NCI-H1105 treated with DMSO at 0.1 percent for 48 hours (cell line): Measurements from ENCODE around the gene GID8.

Experiments
- DNase-seq: peaks from one replicate; lab custom pipeline; 2025; lab: John Stamatoyannopoulos, UW

Gene GID8

DNA sequence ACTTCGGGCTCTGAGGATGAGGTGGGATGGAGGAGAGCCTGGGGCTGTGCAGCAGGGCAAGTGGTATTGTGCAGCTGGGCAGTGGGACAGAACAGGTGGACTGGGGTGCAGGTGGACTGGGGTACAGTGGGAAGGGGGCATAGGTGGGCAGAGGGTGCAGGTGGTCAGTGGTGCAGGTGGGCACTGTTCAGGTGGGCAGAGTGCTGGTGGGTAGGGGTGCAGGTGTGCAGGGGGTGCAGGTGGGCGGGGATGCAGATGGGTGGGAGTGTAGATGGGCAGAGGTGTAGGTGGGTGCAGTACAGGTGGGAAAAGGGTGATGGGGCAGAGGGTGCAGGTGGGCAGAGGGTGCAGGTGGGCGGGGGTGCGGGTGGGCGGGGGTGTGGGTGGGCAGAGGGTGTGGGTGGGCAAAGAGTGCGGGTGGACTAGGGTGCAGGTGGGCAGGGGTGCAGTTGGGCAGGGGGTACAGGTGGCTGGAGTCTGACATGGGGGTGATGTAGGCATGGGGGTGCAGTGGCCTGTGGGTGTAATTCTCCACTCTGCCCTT lies 48.4 kb downstream of the GID8 start:
- no peak for DNase-seq

DNA sequence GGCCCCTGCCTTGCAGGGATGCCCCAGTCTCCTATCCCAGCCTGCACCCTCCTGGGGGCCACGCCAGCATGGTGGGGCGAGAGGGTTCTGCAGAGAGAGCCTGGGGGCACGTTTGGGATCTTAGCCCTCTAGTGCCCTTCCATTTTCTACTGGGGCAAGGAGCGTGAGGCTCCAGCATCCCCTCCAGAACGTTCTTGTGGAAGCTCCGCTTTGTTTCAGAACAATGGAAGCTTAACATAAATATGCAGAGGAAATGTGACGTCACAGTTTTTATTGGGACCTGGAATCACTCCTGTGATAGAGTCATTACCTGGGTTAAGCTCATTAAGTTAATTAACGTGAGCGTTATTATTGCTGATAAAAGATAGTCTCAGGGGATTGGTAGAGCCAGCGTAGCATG lies 49.2 kb downstream of the GID8 start:
- DNase-seq = no peak

DNA sequence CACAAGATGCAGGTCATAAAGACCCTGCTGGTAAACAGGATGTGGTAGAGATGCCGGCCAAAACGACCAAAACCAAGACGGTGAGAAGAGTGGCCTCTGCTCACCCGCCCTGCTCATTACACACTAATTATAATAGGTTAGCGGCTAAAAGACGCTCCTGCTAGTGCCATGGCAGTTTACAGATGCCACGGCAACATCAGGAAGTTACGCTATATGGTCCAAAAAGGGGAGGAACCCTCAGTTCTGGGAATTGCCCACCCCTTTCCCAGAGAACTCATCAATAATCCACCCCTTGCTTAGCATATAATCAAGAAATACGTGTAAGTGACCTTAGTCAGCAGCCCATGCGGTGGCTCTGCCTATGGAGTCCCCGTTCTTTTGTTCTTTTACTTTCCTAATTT lies 51.3 kb downstream of the GID8 start:
- no peak for DNase-seq

DNA sequence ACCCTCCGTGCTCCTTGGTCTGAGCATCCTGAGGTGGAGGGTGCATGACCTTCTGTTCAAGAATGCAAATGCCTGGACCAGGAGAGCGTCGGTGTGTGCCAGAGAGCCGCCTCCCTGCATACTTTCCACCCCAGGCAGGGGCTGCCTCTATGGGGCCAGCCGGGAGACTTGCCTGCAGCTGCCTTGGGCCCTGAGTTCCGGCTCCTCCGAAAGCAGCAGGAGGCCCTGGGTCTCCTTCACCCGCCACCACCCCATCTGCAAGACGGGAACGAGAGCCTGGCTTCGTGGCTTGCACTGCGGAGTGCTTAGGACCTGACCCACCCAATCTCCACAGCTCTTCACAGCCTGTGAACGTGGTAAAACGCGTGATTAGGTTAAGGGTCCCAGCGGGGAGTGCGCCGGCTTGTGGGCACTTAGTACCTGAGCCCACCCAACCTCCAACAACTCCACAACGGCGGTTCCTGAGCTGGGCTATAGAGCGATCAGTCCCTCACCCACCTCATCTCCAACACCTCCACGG lies 52.4 kb downstream of the GID8 start:
- no peak for DNase-seq

DNA sequence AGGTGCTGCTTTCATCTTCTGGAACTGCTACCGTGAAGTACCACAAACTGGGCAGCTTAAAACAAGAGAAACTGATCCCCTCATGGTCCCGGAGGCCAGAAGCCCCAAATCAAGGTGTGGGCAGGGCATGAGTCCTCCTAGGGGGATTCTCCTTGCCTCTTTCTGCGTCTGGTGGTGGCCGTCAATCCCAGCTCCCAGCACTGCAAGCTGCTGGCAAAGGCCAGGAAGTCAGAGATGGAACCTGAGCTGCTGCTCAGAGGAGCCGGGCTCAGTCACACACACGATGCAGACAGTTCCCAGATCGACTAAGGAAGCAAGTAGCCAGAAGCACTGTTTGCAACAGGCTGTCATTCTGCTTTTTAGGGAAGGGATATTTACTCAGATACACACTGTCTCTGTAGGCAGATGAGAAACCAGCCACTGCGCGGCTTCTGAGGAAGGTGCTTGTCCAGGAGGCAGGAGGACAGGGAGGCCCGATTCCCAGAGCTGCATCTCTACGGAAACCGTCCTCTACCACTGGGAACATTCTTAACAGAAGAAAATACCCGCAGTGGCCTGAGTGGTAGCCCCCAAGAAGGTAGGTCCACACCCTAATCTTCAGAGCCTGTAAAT lies 53.4 kb downstream of the GID8 start:
- DNase-seq = no peak

DNA sequence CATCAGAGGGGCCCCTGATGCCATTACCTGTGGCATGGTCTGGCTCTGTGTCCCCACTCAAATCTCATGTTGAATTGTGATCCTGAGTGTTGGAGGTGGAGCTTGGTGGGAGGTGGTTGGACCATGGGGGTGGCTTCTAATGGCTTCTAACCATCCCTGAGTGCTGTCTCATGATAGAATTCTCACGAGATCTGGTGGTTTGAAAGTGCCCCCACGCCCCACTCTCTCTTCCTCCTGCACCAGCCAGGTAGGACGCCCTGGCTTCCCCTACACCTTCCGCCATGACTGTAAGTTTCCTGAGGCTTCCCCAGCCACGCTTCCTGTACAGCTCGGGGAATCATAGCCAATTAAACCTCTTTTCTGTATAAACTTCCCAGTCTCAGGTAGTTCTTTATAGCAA lies 53.9 kb downstream of the GID8 start:
- DNase-seq = no peak

DNA sequence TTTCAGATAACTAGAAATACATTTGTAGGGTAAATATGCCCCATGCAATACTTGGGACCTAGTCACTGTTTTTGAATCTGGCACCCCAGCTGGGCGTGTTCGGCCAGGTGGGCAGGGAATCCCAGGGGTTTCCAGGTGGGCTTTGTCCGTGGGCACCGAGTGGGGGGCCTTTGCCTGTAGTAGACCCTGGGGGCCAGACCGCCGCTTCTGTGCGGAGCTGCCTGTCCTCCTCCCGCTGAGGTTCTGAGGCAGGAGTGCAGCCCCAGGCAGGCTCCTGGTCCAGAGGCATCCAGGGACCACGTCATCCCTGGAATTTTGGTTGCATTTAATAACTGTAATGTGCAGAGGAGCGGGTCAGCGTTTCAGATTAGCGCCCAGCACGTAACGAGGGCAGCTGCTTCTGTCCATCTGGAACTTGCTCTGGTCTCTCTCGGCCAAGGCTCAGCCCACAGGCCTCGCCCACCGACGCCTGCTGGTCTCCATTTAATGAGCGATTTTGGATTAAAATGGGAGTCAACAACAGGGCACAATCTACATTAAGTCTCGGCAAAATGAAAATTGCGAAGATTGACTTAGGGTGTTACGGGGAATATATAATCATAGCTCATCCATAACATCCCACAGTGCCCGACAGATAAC lies 56.0 kb downstream of the GID8 start:
- DNase-seq = no peak

DNA sequence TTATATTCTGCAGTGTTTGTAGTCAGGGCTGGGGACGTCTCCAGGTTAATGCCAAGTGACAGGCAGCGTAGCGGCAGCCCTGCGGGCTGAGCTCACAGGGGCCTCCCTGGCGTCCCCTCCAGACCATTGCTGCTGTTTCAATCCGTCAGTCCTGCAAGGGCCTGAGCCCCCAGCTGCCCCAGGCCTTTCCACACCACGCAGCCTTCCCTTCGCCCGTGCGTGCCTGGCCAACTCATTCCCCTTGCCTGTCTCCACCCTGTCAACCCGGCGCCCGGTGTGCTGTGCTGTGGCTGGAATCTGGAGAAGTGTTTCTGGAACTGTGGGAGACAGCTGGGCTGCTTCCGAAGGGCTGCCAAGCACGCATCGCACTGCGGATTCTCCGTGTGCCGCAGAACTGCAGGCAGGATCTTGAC lies 56.9 kb downstream of the GID8 start:
- no peak for DNase-seq

DNA sequence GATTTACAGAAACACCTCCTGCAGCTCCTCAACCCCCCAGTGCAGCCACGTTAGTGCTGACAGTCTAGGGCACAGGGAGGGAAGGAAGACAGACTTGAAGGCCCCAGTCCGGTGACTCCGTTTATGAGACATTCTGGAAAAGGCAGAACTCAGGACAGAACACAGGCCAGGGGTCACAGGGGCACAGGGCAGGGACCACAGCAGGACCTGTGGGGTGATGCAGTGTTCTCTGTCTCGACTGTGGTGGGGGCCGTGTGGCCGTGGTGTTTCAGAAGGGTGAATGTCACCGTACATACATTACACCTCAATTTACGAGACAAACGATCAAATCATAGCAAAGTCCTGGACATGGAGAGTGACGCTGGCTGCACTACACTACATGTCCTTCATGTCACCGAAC lies 57.5 kb downstream of the GID8 start:
- no peak for DNase-seq

DNA sequence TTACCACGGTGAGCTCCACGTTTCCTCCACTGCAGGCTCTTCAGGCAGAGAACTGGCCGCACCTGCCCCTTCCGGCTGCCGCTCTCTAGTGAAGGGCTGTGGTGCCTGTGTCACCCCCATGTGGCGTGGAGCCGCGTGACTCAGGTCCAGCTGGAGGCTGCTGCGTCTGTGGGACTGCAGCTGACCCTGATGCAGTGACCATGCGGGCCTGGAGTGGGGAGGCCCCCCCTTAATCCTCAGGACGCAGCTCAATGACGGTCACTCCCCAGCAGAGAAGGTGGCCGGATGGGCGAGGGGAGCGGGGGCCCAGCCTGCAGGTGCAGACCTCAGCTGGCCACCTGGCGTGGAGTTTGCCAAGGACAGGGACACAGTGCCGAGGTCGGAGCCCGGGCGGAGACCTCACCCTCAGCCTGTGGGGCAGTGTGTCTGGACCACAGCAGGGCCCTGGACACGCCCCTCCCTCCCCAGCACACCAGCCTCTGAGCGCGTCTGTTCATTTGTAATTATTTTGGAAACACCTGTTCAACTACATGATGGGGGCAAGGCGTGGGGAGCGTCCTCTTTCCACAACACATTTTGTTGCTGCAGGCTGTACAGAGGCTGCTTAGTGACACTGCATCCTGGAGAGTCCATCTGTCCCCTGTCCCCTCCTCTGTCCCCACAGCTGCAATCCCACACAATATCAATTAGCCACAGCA lies 58.1 kb downstream of the GID8 start:
- no peak for DNase-seq

DNA sequence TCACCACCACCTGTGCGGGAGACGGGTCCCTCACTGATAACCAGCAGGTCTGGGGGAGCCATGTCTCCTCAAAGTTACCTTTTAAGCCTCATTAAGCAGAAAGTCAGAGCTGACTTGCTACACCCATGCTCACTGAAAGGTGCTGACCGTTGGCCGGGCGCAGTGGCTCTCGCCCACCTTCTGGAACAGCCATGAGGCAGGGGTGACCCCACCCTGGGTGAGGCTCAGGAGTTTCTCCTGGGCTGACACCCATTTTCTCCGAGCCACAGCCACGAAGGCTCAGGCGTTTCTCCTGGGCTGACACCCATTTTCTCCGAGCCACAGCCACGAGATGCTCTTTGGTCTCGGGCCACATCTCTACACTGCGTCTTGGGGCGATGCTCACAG lies 58.6 kb downstream of the GID8 start:
- DNase-seq = no peak

DNA sequence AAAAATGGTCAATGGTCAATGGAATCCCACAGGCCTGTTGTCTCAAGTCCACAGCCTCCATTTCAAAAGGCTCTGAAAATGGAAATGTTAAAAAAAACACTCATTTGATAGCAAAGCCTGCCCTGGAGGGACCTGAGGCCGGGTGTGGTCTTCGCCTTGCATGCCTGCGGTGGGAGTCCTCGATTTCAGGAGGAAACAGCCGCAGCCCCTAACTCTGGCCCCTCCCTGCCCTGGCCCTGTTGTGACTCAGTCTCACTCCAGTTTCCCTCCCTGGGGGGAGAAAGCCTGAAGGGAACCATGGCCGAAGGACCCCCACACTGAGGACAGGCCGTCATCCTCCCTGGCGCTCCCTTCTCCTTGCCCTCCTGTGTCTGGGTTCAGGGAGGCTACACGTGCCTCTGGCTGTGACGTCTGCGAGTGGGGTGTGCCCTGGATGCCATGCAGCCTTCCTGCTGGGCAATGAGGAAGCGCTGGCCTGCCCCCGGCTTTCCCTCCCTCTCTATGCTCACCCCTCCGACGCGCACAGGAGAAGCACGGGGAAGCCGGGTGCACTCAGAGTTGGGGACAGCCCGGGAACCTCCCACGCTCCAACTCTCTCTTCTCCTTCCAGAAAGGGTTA lies 59.6 kb downstream of the GID8 start:
- no peak for DNase-seq
